GM12892 (cell line): ENCODE measurements around the gene SPC24.
"Not testable (repeated sequence)": the region's sequence is repeated elsewhere in the genome, so short reads cannot be mapped to it uniquely, and the experiment has no call there.

Experiments used
- DNase-seq: peaks from one replicate; pipeline ENCODE4 v3.0.0; 2011; ENCODE audit not compliant: insufficient read length
- FAIRE-seq: peaks from 2 replicates; lab custom pipeline; 2011; peaks lifted over from hg19 to GRCh38; lab: Jason Lieb, UNC
- POLR2A ChIP-seq: IDR thresholded peaks from 2 replicates; pipeline ENCODE4 v1.6.1; 2011; ENCODE audit warnings: low read depth, low read length, control low read depth
- POLR2AphosphoS5 ChIP-seq: IDR thresholded peaks from 2 replicates; pipeline ENCODE4 v1.6.1; 2011; ENCODE audit warnings: low read depth, low read length, control low read depth
- TAF1 ChIP-seq: IDR thresholded peaks from 2 replicates; pipeline ENCODE4 v1.6.1; 2011; ENCODE audit warnings: low read depth, mild to moderate bottlenecking, control low read depth, low read length, borderline replicate concordance

Gene SPC24

DNA sequence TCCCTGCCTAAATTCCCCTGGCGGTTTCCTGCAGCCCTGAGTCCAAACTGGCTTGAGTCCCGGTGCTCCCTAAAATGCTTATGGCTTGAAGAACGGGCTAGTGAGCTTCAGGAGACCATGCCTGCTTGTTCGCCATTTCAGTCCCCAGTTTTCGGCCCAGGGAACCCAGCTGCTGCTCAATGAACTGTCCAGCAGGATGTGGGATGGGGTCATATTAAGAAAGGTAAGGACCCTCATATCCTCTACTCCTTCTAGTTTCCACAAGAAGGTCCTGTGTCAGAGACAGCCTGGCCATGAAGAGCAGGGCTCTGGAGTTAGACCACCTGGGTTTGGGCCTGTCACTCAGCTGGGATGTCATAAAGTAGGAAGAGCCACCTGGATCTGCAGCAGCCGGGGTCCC, 17.0 kb upstream of the SPC24 start:
- TF ChIP-seq POLR2A = no peak
- no peak for TF ChIP-seq TAF1
- no peak for TF ChIP-seq POLR2AphosphoS5

DNA sequence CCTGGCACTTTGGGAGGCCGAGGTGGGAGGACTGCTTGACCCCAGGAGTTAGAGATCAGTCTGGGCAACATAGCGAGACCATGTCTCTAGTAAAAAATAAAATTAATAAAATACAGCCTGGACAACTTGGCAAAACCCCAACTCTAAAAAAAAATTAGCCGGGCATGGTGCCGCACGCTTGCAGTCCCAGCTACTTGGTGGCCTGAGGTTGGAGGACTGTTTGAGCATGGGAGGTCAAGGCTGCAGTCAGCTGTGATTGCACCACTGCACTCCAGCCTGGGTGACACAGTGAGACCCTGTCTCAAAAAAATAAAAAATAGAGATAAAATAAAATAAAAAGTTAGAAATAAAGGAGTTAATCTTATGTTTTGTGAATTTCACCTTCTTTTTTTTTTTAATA, 15.6 kb upstream of the SPC24 start:
- no peak for DNase-seq
- TF ChIP-seq POLR2AphosphoS5 = no peak
- TF ChIP-seq POLR2A = no peak
- TF ChIP-seq TAF1 = no peak
- FAIRE-seq = no peak

More for the DNA sequence above, 17.0 kb upstream of the SPC24 start:
- DNase-seq (no peak), FAIRE-seq (no peak)

DNA sequence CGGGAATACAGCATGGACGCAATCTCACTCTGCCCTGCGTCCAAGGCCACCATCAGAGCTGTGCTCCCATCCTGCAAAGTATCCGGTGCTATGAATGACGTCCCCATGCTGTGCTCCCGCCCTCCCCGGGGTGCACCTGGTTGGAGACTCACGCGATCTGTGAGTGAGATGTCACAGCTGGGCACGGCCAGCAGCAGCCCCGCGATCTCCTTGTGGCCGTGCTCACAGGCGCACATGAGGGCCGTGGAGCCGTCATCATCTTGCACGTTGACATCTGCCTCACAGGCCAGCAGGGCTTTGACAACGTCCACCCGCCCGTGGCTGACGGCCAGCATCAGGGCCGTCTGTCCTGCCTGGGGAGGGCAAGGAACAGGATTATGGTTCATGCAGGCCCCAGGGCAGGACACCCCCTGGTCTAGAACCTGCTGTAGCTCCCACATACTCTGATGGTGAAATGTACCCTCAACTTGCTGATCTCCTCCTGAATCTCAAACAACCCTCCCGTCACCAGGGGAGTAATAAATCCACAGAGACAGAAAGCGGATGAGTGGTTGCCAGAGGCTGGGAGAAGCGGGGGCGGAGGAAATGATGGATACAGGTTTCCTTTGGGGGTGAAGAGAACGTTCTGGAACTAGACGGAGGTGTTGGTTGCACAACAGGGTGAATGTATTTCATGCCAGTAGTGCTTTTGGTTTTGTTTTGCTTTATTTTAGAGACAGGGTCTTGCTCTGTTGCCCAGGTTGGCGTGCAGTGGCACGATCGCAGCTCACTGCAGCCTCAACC, 14.5 kb upstream of the SPC24 start:
- DNase-seq (no peak), FAIRE-seq (no peak)

DNA sequence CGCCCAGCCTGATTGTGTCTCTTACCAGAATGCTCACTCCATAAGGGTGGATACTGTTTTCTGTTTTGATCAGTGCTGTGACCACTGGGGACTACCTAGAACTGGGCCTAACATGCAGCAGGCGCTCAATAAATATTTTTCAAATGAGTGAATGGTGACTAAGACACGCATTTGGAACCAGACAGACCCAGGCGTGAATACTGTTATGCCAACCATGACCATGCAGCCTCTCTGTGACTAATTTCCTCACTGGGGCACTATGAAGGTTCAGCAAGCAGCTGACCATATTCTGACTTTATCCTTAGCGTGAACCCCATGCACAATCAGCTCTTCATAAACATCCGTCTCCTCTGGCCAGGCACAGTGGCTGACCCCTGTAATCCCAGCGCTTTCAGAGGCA, 13.0 kb upstream of the SPC24 start:
- TF ChIP-seq POLR2A (no peak), TAF1 (no peak), POLR2AphosphoS5 (no peak)
- DNase-seq (no peak), FAIRE-seq (no peak)

More for the DNA sequence above, 14.5 kb upstream of the SPC24 start:
- TF ChIP-seq POLR2A = no peak
- TF ChIP-seq TAF1 = no peak
- no peak for TF ChIP-seq POLR2AphosphoS5

DNA sequence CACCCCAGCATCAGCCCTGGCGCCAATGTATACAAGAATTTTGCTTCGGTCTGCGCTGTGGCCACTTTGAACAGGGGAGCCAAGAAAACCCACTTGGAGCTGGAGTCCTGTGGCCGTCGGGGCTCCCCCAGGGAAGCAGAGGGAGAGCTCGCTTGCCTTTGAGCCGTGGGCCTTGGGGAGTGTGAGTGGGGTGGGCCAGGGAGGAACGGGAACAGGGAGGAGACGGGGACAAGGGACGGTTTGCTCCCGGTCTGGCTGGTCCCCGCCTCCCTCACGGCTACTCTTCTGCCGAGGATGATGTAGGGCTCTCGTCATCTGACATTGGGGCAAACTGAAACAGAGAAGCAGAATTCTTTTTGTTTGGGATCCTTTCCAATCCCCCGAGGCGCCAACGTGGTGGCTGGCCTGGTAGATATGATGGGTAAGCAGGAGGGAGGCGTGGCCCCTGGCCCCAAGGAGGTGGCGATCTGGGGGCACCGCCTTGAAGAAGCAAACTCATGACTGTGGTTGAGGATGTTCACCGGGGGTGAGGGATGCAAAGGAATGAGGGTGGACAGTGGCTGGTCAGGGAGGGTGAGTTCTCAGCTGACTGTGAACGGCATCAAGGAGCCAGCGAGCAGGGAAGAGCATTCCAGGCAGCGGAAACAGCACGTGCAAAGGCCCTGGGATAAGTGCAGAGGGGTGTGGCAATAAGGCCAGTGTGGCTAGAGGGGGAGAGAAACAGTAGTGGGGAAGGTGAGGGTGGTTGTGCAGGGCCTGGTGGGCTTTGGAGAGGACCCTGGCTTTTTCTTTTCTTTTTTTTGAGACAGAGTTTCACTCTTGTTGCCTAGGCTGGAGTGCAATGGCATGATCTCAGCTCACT, 10.9 kb upstream of the SPC24 start:
- FAIRE-seq (no peak), DNase-seq (no peak)
- TF ChIP-seq POLR2A = no peak
- no peak for TF ChIP-seq TAF1
- no peak for TF ChIP-seq POLR2AphosphoS5

DNA sequence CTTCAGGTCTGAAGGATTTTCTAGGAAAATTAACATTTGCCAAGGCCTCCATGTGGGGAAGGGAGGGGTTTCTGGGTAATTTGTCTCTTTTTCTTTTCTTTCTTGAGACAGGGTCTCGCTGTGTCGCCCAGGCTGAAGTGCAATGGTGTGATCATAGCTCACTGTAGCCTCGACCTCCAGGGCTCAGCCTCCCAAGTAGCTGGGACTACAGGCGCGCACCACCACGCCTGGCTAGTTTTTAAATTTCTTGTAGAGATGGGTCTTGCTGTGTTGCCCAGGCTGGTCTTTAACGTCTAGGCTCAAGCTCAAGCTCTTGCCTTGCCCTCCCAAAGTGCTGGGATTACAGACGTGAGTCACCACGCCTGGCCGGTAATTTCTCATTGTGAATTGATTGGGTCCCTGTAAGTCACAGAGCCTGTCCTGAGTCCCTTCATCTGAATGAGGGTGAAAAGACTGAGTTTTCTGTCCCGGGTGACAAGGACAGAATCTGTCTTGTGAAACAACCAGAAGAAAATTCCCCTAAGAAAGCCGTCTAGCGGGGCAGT, 10.0 kb upstream of the SPC24 start:
- FAIRE-seq (no peak), DNase-seq (no peak)
- TF ChIP-seq POLR2AphosphoS5 (no peak), POLR2A (no peak), TAF1 (no peak)

DNA sequence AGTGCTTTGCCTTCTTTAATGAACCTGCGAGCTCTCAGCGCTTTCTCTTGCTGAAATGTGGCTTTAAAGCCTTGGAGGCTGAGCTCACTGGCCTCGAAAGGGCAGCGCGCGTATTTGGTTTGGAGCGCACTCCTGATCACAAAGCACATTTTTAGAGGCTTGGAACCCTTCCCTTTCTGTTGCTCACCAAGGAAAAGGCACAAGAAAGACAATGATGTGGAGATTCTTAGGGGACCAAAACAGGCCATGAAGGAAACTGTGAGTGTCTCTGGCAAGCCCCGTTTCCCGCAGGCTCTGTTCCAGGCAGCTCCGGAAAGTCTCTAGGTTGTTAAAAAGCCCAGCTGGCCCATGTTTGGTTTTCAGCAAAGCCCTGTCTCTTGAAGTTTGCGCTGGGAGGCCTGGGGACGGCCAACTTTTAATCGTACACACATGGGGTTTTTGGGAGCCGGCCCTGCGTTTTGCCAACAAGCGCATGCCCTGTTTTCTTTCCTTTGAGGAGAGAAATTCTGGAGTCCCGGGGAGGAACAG, 9.4 kb upstream of the SPC24 start:
- DNase-seq = no peak
- FAIRE-seq = no peak
- no peak for TF ChIP-seq POLR2A
- TF ChIP-seq TAF1 = no peak
- no peak for TF ChIP-seq POLR2AphosphoS5

DNA sequence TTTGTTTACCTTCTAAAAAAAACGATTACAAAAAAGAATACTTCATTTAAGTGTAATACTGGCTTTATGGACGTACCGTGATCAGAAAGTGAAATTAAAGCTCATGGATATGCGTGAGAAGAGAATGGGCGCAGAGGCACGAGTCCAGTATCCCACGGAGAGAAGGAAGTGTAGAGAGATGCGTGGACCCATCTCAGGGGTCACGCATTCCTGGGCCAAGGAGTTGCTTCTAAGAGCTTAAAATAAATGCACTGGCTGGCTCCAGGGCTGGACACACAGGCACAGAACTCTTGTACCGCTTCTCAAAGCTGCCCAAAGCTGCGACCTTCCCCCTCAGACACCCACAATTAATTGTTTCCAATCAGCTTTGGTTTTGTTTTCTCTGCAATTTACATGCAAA, 8.7 kb upstream of the SPC24 start:
- DNase-seq (no peak), FAIRE-seq (no peak)
- TF ChIP-seq POLR2AphosphoS5 (no peak), TAF1 (no peak), POLR2A (no peak)

DNA sequence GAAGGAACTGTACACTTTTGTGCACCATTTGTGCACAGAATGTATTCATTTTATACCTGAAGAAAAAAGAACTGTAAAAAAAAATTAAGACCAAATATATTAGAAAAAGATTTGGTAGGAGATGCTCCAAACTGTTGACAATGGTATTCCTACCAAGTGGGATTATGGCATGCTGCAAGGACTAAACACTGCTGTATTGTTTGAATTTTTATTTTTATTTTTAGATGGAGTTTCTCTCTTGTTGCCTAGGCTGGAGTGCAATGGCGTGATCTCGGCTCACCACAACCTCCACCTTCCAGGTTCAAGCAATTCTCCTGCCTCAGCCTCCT, 4.8 kb upstream of the SPC24 start:
- not testable (repeated sequence) for DNase-seq, FAIRE-seq

DNA sequence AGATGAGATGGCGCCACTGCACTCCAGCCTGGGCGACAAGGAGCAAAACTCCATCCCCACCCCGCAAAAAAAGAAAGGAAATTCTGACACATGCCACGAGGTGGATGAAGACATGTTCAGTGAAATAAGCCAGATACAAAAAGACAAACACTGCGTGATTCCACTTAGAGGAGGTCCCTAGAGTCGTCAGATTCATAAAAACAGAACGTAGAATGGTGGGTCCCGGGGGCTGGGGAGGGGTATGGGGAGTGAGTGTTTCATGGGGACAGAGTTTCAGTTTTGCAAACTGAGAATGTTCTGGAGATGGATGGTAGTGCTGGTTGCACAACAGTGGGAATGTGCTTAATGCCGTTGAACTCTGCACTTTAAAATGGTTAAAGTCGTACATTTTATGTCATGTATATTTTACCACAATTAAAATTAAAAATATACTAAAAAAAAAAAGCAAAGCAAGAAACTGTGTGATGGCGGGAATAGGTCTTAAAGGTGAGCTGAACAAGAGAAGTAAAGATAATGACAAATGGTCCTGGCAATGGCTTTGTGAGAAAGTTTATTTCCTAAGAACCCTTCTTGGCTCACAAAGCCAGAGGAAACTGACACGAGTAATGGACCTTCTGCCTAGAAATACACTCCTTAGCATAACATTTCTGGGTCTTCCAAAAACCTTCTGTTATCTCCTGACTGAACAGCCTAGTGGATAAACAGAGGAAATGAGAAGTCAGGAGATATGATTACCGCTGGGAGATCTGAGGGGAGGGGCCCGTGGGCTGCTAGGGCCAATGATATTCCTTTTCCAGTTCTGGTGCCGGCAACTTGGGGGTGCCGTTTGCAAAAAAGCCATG, 4.2 kb upstream of the SPC24 start:
- DNase-seq (no peak), FAIRE-seq (no peak)

DNA sequence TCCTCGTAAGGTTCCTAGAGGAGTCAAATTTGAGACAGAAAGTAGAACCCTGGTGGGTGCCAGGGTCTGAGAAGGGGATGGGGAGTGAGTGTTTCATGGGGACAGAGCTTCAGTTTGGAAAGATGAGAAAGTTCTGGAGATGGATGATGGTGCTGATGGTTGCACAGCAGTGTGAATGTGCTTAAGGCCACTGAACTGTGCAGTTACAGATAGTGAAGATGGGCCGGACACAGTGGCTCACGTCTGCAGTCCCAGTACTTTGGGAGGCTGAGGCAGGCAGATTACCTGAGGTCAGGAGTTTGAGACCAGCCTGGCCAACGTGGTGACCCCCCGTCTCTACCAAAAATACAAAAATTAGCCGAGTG, 917 bp downstream of the SPC24 start:
- DNase-seq (no peak), FAIRE-seq (no peak)
- TF ChIP-seq POLR2A (no peak), POLR2AphosphoS5 (no peak), TAF1 (no peak)

More for the DNA sequence above, 4.2 kb upstream of the SPC24 start:
- TF ChIP-seq POLR2AphosphoS5 (no peak), TAF1 (no peak), POLR2A (no peak)
